ENCODE results near the gene CLPTM1L. TPM values are rescaled to one million over a fixed set of nuclear protein-coding genes. Genes with fewer than 3 reads are reported as not detected.

CLPTM1L gene
- total and polyA plus RNA-seq, 8 donors: 60.8 to 202 (median 117) TPM

- H3K9me3 ChIP-seq: peaks cover 0 to 4% (median 1%) of the 10 kb centered on the region in 4 donors
- no peak overlapping the region for H3K4me3 ChIP-seq
- 91 to 94% (median 91%) methylated on average over 6 to 13 of the region's 13 CpGs for WGBS, 5 donors
- H3K27me3 ChIP-seq: peaks cover 0 to 4% (median 0%) of the 10 kb centered on the region in 3 donors
- no peaks in the 10 kb centered on the region for H3K4me1 ChIP-seq
- no peaks in the 10 kb centered on the region for H3K36me3 ChIP-seq
- H3K27ac ChIP-seq: no peak overlapping the region
- DNase-seq: no peak
- TF ChIP-seq POLR2AphosphoS5 (IDR thresholded peaks at IDR 0.05) (no peak), EP300 (IDR thresholded peaks at IDR 0.05) (no peak), POLR2A (IDR thresholded peaks at IDR 0.05) (no peak)
- TF ChIP-seq, protein P1, sequence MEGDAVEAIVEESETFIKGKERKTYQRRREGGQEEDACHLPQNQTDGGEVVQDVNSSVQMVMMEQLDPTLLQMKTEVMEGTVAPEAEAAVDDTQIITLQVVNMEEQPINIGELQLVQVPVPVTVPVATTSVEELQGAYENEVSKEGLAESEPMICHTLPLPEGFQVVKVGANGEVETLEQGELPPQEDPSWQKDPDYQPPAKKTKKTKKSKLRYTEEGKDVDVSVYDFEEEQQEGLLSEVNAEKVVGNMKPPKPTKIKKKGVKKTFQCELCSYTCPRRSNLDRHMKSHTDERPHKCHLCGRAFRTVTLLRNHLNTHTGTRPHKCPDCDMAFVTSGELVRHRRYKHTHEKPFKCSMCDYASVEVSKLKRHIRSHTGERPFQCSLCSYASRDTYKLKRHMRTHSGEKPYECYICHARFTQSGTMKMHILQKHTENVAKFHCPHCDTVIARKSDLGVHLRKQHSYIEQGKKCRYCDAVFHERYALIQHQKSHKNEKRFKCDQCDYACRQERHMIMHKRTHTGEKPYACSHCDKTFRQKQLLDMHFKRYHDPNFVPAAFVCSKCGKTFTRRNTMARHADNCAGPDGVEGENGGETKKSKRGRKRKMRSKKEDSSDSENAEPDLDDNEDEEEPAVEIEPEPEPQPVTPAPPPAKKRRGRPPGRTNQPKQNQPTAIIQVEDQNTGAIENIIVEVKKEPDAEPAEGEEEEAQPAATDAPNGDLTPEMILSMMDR (IDR thresholded peaks at IDR 0.05): no peak
- intact Hi-C loops (cut with DNase I; ENCODE audit: low total_unique reads): no loop called here
Observed at GRCh38 chr5:1268056-1268455, 76.8 kb downstream of the CLPTM1L start.

Small RNA genes within 50 kb of the gene (small RNA-seq; reads per million reads assigned to genes)
- 0 reads per million in 4 donors for gene MIR4457

Other genes with a start within 250 kb of the CLPTM1L start
- gene SLC12A7, start 233.0 kb downstream of the CLPTM1L start, total RNA-seq: 100 to 1,000 TPM in 3 of 5 donors, 10 to 100 TPM in 2; 23.9 to 346 (median 126) TPM
- 10 to 100 TPM in 2 of 3 donors, 1 to 10 TPM in 1; 4.7 to 12.4 (median 10.3) TPM for gene SLC12A7, start 233.0 kb downstream of the CLPTM1L start, polyA plus RNA-seq
- gene SLC6A19, start 143.5 kb downstream of the CLPTM1L start, total RNA-seq: 1 to 10 TPM in 1 of 5 donors, under 1 TPM in 2, not detected in 2; 0.43 to 5.5 (median 0.89) TPM
- under 1 TPM in 2 of 3 donors, not detected in 1; 0.13 to 0.19 TPM for gene SLC6A19, start 143.5 kb downstream of the CLPTM1L start, polyA plus RNA-seq
- not detected for gene SLC6A18, start 119.7 kb downstream of the CLPTM1L start, total RNA-seq
- not detected for gene SLC6A18, start 119.7 kb downstream of the CLPTM1L start, polyA plus RNA-seq
- 1 to 10 TPM in 1 of 5 donors, under 1 TPM in 1, not detected in 3; 0.37 to 4.0 TPM for gene TERT, start 50.0 kb downstream of the CLPTM1L start, total RNA-seq
- under 1 TPM in 2 of 3 donors, not detected in 1; 0.19 to 0.40 TPM for gene TERT, start 50.0 kb downstream of the CLPTM1L start, polyA plus RNA-seq
- not detected for gene SLC6A3, start 100.3 kb upstream of the CLPTM1L start, total RNA-seq
- gene SLC6A3, start 100.3 kb upstream of the CLPTM1L start, polyA plus RNA-seq: under 1 TPM in 1 of 3 donors, not detected in 2; 0.05 TPM
- gene LPCAT1, start 178.9 kb upstream of the CLPTM1L start, total RNA-seq: 100 to 1,000 TPM in 1 of 5 donors, 10 to 100 TPM in 4; 13.4 to 229 (median 17.4) TPM
- 10 to 100 TPM in 2 of 3 donors, 1 to 10 TPM in 1; 5.2 to 11.8 (median 11.6) TPM for gene LPCAT1, start 178.9 kb upstream of the CLPTM1L start, polyA plus RNA-seq

Data from stomach (tissue), 9 donors.